Measurements from ENCODE around the gene CAPS.
A peak's percentile ranks its signal among the peaks of the same experiment; 100 is the strongest.
"Not testable (repeated sequence)": the region's sequence is repeated elsewhere in the genome, so short reads cannot be mapped to it uniquely, and the experiment has no call there.

The CAPS gene

GRCh38 chr19:5959260-5960004 is 45.4 kb downstream of the CAPS start:
- DNase-seq = no peak

- no peak for DNase-seq
Observed at GRCh38 chr19:5960005-5961001, 46.2 kb downstream of the CAPS start.

GRCh38 chr19:5961641-5961968 is 47.6 kb downstream of the CAPS start:
- DNase-seq = not testable (repeated sequence)

- DNase-seq = peak; percentile 50
Observed at GRCh38 chr19:5961969-5962945, 48.2 kb downstream of the CAPS start.

GRCh38 chr19:5963259-5963658 is 49.2 kb downstream of the CAPS start:
- not testable (repeated sequence) for DNase-seq

GRCh38 chr19:5963855-5964254 is 49.8 kb downstream of the CAPS start:
- DNase-seq = no peak

- no peak for DNase-seq
Observed at GRCh38 chr19:5964816-5965565, 50.9 kb downstream of the CAPS start.

Measured in 8988T (cell line).